Measurements from ENCODE around the gene BMERB1.

- TF ChIP-seq REST (IDR thresholded peaks at IDR 0.05; ENCODE audit: insufficient read depth in 1 of 2, low read depth in 2 of 2, low read length in 1 of 2), result no peak
- TF ChIP-seq, protein P1, sequence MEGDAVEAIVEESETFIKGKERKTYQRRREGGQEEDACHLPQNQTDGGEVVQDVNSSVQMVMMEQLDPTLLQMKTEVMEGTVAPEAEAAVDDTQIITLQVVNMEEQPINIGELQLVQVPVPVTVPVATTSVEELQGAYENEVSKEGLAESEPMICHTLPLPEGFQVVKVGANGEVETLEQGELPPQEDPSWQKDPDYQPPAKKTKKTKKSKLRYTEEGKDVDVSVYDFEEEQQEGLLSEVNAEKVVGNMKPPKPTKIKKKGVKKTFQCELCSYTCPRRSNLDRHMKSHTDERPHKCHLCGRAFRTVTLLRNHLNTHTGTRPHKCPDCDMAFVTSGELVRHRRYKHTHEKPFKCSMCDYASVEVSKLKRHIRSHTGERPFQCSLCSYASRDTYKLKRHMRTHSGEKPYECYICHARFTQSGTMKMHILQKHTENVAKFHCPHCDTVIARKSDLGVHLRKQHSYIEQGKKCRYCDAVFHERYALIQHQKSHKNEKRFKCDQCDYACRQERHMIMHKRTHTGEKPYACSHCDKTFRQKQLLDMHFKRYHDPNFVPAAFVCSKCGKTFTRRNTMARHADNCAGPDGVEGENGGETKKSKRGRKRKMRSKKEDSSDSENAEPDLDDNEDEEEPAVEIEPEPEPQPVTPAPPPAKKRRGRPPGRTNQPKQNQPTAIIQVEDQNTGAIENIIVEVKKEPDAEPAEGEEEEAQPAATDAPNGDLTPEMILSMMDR (IDR thresholded peaks at IDR 0.05), result no peak
These were observed 119.1 kb downstream of the BMERB1 start for GRCh38 chr16:15553313-15554088.
